Cortex of kidney (tissue), 1 donor: ENCODE data around the gene CFAP69.
"Not testable (repeated sequence)": the region's sequence is repeated elsewhere in the genome, so short reads cannot be mapped to it uniquely, and the experiment has no call there.

Source experiments
- DNase-seq: peaks from one replicate; lab custom pipeline; 2025; lab: John Stamatoyannopoulos, UW

CFAP69 gene

DNA sequence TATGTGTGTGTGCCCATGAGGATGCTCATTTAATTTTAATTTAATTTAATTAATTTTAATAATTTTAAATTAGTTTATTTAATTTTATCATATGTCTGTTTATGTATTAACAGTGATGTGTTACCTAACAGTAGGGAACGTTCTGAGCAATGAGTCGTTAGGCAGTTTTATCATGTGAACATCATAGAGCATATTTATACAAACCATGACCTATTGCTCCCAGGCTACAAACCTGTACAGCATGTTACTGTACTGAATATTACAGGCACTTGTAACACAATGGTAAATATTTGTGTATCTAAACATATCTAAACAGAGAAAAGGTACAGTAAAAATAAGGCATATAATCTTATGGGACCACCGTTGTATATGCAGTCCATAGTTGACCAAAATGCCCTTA lies 13.7 kb upstream of the CFAP69 start:
- no peak for DNase-seq

GRCh38 chr7:90232430-90232829 lies 12.5 kb upstream of the CFAP69 start:
- no peak for DNase-seq

DNA sequence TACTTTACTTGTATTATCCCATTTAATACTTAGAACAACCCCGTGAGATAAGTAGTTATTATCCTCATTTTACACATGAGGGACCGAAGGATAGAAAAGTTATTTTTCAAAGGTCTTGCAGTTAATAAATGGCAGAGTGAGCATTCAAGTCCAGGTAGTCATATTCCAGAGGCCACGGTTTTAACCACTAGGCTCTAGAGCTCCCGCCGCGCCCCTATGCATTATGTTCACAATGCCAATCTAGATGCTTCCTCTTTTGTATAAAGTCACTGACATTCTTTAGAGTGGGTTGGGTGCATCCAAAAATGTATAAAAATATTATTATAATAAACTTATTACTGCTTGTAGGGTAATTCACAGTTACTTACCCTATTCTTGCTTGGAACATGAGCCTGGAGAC lies 11.4 kb upstream of the CFAP69 start:
- DNase-seq: no peak

DNA sequence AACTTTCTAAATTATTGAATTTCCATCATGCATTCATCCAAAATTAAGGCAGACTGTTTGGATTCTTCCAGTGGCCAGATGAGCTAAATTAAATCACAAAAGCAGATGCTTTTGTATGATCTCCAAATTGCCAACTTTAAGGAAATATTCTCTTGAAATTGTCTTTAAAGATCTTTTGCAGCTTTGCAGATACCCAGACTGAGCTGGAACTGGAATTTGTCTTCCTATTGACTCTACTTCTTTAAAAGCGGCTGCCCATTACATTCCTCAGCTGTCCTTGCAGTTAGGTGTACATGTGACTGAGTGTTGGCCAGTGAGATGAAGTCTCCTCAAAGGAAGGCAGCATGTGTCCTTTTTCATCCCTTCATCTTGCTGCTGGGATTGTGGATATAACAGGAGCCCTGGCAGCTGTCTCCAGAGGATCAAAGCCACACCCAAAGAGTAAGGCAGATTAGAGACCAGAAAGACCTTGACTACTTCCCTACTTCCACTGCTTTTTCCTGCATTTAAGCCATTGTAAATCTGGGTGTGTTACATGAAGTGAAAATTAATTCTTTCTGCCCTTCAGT lies 8.2 kb upstream of the CFAP69 start:
- no peak for DNase-seq

- no peak for DNase-seq
Observed at GRCh38 chr7:90238022-90238421, 7.0 kb upstream of the CFAP69 start.

GRCh38 chr7:90238583-90238982 lies 6.4 kb upstream of the CFAP69 start:
- no peak for DNase-seq

- no peak for DNase-seq
Observed at GRCh38 chr7:90239050-90239449, 5.9 kb upstream of the CFAP69 start.

- no peak for DNase-seq
Observed at GRCh38 chr7:90239625-90240228, 5.2 kb upstream of the CFAP69 start.

DNA sequence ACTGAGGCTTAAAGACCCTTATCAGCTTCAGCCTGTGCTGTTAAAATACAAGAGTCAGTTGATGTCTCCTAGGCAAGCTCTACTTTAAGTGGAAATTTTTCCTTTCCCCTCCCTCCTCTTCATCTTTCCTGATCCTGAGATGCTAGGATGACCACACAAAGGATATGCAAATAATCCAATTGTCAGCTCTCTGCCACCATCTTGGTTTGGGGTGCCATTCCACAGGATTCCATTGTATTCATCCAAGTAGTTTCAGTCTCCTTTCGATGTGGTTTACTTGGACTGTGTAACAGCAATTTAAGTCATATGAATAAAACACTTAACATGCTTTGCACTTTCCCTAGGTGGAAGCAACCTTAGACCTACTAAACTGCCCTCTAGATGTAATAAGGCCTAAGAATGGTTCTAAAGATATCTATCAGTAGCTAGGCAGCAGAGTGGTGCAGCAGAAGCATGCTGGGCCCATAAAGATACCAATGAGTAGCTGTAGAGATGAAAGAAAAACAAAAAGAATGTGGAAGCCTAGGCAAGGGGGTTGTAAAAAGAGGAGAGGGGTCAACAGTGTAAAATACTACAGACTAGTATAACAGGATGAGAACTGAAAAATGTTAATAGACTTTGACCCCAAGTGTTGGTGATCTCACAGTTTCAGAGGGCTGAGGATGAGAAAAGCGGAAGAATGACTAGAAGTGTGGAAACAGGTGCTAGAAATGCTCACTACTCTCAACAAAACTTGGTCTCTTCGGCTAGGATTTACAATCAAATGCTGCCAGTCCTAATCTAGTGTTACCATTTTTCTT lies 2.4 kb upstream of the CFAP69 start:
- no peak for DNase-seq

- DNase-seq: no peak
Observed at GRCh38 chr7:90243556-90243955, 1.4 kb upstream of the CFAP69 start.

- DNase-seq: no peak
Observed at GRCh38 chr7:90244565-90244908, 437 bp upstream of the CFAP69 start.

DNA sequence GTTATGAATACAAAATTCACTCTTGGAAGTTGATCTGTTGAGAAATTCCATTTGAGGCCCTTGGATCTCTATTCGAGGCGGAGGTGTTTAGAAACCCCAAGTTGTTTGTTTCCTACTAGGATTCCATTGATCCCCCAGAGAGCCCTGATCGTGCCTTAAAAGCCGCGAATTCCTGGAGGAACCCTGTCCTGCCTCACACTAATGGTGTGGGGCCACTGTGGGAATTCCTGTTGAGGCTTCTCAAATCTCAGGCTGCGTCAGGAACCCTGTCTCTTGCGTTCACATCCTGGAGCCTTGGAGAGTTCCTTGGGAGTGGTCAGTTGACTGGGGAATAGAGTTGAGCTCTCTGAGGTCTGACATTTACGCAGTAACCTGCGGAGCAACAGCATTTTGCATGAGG lies 1.2 kb downstream of the CFAP69 start:
- DNase-seq: no peak

- no peak for DNase-seq
Observed at GRCh38 chr7:90248706-90249105, 3.7 kb downstream of the CFAP69 start.

DNA sequence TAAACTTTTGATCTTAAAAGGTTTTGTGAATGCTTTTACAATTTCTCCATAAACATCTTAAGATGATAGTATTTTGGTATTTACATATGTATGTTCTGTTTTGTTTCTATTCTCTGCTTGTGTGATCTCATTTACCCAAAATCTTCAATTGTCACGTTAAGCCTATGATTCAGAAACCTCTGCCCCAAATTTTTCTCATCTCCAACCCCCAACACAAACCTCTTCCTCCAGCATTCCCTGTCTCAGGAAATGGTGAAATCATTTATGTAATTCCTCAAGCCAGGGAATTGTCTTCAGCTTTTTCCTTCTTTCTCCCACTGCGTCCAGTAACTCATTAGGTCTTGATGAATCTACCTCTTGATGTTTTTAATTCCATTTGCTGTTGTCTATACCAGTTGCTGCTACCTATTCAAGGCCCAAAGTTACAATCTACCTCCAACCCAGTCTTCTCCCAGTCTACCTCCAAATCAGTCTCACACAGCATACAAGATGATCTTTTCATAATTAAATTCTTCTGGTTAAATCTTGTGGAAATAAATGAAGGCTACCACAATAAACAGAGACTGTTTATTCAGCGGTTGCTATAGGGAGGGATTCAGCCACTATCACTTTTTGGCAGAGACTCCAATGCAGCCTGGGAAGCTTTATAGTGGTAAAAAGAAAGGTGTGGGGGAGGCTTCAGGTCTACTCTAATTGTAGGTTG lies 5.8 kb downstream of the CFAP69 start:
- DNase-seq: no peak

GRCh38 chr7:90251304-90251635 lies 6.3 kb downstream of the CFAP69 start:
- DNase-seq: no peak

- not testable (repeated sequence) for DNase-seq
Observed at GRCh38 chr7:90256011-90256410, 11.0 kb downstream of the CFAP69 start.

DNA sequence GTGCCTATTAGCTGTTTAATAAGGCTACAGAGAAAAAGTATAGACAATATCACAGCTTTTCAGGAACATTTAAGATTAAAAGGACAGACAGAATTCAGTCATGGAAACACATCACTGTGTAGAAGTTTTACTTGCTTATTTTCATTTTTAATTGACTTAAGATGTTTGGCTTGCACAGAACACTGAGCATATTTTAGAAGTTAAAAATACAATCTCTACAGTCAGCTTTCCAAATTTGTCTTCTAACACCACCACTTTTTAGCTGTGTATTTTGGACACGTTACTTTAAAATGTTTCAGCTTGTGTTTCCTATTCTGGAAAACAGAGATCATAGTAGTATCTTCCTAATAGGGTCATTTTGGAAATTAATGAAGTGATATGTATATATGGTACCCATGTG lies 11.8 kb downstream of the CFAP69 start:
- no peak for DNase-seq

DNA sequence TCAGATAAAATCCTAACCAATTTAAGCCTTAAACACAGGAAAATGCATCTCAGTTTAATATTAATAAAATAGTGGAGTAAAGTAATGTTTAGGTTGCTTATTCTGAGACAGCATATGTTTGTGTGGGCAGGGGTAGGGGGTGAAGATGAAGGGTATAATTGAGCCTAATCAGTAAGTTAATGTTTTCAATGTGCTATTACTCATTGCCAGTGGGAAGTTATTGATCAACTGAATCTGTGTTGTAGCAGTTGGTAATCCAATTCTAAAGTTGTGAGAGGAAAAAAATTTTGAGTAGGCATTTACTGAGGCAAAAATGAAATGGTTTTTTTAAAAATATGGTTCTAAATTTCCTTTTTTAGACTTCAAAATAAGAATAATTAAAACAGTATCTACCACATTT lies 16.5 kb downstream of the CFAP69 start:
- DNase-seq: no peak

DNA sequence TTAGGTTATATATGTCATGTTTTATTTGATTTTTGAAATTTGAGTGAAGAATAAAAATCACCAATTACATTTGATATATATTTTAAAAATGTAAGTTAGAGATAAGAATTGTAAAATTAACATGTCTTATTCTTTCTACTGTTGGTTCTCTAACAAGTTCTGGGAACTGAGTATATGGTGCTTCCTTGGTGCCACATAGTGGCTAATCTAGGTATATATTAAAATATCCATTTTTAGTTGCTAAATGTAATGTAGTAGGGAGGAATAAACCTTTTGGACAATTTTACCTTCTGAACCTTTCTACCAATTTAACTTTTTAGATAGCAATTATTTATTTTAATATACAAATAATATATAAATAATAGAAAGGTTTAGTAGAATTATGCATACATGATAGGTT lies 17.5 kb downstream of the CFAP69 start:
- DNase-seq: no peak

- DNase-seq: no peak
Observed at GRCh38 chr7:90266808-90267207, 21.8 kb downstream of the CFAP69 start.

DNA sequence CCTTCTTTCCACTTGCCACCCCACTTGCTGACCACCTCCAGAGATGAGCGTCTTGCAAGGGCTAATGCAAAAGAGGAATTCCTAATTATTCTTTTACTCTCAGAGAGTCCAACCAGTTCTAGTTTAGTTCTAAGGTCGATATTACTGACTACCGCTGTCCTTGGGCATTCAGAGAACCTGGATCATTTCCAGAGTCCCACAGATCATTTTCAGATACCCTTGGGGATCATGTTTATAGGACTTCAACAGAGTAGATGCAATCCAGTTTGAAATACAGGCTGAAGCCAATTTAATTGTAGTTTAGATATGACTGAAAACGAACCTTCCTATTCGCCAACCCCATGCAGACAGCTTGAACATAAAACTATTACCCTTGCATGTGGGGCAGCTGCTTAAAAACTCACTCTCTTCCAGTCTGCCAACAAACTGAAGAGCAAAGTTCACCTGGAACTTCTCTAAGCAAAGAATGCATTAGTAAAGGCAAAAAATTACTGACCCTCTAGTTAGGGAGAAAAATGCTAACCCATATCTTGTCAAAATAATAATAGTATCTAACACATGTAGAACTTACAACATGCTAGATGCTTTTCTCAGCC lies 22.4 kb downstream of the CFAP69 start:
- no peak for DNase-seq

DNA sequence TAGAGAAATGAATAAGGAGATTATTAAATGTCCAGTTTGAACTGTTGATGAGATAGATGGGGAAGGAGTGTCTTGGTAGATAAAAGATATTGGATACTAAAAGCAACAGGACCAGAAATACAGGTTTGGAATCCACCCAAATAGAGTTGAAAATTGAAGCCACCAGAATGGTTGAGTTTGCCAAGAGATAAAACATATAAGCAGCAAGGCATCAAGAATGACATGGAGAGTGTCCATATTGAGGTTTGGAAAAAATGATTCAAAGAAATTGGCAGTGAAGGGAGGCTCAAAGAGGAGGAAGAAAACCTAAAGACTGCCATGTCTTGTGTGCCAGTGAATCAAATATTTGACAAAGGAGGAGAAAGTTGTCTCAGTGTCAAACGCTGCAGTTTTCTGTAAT lies 24.2 kb downstream of the CFAP69 start:
- no peak for DNase-seq
